ENCODE results near the gene PRDM15.
A peak's percentile ranks its signal among the peaks of the same experiment; 100 is the strongest.

Gene PRDM15

GRCh38 chr21:41821756-41822431 is 57.2 kb downstream of the PRDM15 start:
- DNase-seq = no peak

GRCh38 chr21:41821081-41821755 is 57.9 kb downstream of the PRDM15 start:
- DNase-seq = no peak

- no peak for DNase-seq
These were observed 58.6 kb downstream of the PRDM15 start for GRCh38 chr21:41820384-41821080.

- no peak for DNase-seq
These were observed 59.3 kb downstream of the PRDM15 start for GRCh38 chr21:41819856-41820281.

GRCh38 chr21:41819236-41819855 is 59.8 kb downstream of the PRDM15 start:
- DNase-seq = no peak

GRCh38 chr21:41817877-41818855 is 61.0 kb downstream of the PRDM15 start:
- no peak for DNase-seq

- DNase-seq = peak; percentile 58
These were observed 61.9 kb downstream of the PRDM15 start for GRCh38 chr21:41817228-41817627.

- peak; percentile 40 for DNase-seq
These were observed 62.5 kb downstream of the PRDM15 start for GRCh38 chr21:41816583-41817165.

- no peak for DNase-seq
These were observed 63.2 kb downstream of the PRDM15 start for GRCh38 chr21:41815652-41816582.

GRCh38 chr21:41813226-41813625 is 65.9 kb downstream of the PRDM15 start:
- DNase-seq = no peak

- no peak for DNase-seq
These were observed 66.5 kb downstream of the PRDM15 start for GRCh38 chr21:41812679-41813078.

- DNase-seq = no peak
These were observed 68.6 kb downstream of the PRDM15 start for GRCh38 chr21:41810597-41810932.

GRCh38 chr21:41809891-41810596 is 69.1 kb downstream of the PRDM15 start:
- no peak for DNase-seq

- no peak for DNase-seq
These were observed 70.3 kb downstream of the PRDM15 start for GRCh38 chr21:41808846-41809245.

- DNase-seq = no peak
These were observed 71.0 kb downstream of the PRDM15 start for GRCh38 chr21:41808094-41808493.

GRCh38 chr21:41806773-41807172 is 72.4 kb downstream of the PRDM15 start:
- no peak for DNase-seq

GRCh38 chr21:41805643-41806042 is 73.5 kb downstream of the PRDM15 start:
- DNase-seq = no peak

GRCh38 chr21:41805038-41805437 is 74.1 kb downstream of the PRDM15 start:
- peak; percentile 30 for DNase-seq

GRCh38 chr21:41804381-41804780 is 74.8 kb downstream of the PRDM15 start:
- no peak for DNase-seq

- DNase-seq = no peak
These were observed 75.8 kb downstream of the PRDM15 start for GRCh38 chr21:41803316-41803715.
